Mesenteric fat pad (tissue), 1 donor: Measurements from ENCODE around the gene PCDH15. TPM values are rescaled to one million over a fixed set of nuclear protein-coding genes. Genes with fewer than 3 reads are reported as not detected.

ENCODE experiments used
- DNase-seq: peaks from one replicate; pipeline ENCODE4 v3.0.0-alpha.2; 2020; ENCODE audit warnings: low spot score
- total RNA-seq: library from RNA; stranded (reverse); fragmentation: NEBNext Ultra II Directional; extraction: Animal tissue kit (Norgen Biotek cat#: 25700); gene quantifications from one replicate; pipeline ENCODE4 v1.2.1, GENCODE V29; 2021
- donor health status: DM: yes; HTN: yes; CAD: no.

Gene PCDH15
- total RNA-seq, 1 donor from 2014 or later, result not detected

DNA sequence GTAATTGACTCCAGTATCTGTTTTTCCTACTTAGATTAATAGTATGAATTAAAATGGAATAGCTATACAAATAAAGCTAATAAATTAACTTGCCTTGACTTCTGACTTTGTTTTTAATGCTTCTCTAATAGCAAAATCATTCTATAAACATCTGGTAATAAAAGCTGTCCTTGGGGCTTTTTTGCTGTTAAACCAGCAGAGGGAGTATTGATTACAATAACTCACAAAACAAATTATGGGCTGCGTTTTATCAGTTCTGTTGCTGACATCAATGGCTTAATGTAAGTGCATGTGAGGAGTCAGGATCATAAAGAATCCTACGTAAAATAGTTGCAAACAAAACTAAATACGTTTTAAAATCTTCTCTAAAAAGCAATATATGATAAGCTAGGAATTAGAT, 667.8 kb downstream of the PCDH15 start:
- DNase-seq, result no peak

DNA sequence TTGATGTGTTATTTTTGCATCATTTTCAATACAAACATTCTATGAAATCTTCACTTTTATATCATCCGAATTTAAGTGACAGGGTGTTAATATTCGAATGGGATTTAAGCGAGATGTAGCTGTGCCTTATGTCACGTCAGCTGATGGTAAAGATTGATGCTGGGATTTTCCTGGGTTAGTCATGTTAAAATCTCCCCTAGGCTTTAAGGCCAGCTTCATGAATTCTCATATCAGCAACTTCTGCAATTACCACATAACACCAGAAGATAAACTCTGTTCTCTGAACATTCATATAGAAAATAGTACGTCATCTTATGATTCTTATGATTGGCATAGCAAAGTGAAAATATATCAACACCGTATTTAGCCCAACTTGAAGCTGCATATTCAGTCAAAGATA, 669.2 kb downstream of the PCDH15 start:
- DNase-seq, result no peak

DNA sequence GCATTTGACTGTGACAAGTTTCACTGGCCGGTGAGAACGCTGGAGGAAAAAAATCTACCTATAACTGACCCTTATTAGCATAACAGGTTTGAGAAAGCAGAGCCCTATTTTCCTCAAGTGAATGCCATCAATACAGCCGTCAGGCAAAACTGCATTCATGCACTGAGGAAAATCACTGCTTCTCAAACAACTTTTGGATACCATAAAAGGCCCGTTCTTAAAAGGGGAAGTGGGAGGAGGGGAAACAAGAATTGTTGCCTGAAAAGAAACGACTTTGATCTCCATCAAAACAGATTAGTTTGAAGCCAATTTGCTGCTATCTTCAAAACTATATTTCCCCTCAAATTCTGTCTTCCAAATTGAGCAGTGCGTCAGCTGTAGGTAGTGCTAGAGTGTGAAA, 670.6 kb downstream of the PCDH15 start:
- DNase-seq, result no peak

DNA sequence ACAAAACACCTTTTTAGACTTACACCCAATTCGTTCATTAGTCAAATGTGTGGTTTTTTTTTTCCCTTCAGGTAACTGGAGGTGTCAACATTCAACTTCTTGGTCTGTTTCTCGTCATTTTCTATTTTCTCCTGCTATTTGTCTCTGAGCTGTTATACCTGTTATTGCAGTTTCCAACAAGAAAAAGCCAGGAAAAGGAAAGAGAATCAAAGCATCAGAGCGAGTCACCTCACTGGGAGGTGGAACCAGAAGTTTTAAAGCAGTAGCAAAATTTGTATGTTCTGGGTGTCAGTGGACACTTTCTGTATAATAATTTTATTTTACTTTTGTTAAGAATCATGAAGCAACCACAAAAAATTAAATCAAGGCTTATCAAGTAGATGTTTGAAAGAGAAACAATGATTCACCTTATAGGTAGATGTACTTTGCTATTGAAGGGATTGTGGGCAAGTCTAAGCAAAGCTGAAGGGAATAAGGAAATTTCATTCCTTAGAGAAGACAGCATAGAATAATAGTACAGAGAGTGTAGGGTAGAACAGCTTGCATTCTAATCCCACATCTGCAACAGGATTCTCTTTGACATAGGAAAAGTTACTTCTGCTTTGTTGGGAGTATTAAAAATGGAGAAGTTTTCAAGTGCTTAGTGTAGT, 675.8 kb downstream of the PCDH15 start:
- no peak for DNase-seq

DNA sequence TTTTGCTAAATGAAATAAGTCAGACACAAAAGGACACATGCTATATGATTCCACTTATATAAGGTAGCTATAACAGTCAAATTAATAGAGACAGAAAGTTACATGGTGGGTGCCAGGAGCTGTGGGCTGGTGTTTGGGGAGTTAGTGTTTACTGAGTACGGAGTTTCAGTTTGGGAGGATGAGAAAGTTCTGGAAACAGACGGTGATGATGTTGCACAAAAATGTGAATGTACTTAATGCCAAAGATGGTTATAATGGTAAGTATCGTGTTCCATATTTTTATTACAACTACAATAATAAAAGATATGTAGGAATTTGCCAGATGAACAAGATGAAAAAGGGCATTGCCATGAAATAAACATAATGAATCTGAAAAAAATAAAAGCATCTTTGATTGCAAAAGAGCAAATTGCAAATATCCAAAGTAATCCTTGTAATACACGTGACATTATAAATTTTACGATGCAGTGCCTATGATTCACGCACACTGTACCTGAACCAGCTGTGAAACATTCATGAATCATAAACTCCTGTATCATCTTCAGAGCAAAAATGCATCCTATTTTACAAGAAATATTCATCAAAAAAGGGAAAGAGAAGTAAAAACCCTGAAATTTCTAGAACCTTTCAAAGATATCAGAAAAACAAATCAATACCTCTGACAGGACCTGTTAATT, 676.7 kb downstream of the PCDH15 start:
- DNase-seq, result no peak

DNA sequence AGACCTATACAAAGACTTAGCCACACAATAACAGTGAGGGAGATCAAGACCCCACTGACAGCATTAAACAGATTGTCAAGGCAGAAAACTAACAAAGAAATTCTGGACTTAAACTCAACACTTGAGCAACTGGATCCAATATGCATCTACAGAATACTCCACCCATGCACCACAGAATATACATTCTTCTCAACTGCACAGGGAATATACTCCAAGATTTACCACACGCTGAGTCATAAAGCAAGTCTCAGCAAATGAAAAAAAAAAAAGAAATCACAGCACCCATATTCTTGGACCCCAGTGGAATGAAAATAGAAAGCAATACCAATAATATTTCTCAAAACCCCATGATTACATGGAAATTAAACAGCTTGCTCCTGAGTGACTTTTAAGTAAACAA, 680.2 kb downstream of the PCDH15 start:
- no peak for DNase-seq

DNA sequence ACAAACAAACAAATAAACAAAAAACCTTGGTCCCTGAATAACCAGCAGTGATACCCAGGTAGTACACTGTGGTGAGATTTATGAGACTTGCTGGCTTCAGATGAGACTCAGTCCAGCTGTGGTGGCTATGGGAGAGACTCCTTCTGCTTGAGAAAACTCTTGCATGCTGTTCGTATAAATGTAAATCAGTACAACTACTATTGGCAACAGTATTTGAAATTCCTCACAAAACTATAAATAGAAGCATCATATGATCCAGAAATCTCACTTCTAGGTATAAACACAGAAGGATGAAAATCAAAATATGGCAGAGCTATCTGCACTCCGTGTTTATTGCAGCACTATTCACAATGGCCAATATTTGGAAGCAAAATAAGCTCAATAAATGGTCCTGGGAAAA, 692.1 kb downstream of the PCDH15 start:
- no peak for DNase-seq

DNA sequence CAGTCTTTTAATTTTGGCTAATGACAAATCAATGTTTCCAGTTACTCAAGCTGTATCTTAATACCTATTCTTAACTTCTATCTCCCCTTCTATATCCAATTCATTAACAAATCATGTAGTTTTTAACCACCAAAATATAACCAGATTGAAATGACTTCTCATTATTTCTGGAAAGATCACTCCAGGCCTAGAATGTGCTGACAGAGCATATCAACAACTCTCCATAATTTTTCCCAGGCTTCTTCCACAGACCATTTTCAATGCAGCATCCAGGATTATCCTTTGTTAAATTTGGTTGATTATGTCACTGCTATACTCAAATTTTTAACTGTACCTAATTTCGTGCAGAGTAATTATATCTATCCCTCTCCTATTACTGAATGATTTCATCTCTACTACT, 704.1 kb downstream of the PCDH15 start:
- no peak for DNase-seq

DNA sequence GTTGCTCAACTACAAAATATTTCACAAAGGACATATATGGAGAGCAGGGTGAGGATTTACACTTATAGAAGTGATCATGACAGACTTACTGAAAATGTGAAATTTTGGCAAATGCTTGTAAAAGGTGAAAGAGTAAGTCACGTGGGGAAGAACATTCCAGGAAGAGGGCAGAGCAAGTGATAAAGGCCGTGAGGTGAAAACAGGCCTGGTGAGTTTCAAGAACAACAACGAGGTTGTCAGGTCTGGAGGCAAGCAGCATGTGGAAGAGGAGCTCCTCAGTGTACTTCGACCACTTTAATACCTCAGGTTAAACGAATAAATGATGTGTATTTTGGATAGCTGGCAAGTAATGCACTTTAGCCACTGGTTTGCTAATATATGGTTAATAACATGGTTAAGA, 706.7 kb downstream of the PCDH15 start:
- no peak for DNase-seq

DNA sequence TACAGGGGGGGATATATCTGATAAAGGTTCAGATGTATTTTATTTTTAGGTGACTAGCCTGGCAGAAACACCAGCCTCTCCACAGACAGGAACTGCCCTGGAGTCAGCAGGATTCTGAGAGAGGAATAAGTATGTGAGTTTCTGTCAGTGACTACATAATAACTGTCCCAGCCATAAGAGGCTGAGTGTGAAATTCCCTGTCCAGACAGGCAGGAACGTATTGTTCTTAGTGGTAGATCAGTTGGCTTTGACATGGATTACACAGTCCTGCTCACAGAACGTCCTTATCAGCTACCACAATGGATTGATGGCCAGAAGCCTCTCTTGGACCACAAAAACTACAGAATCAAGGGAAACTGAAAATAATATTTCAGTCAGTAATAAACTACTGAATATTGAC, 709.8 kb downstream of the PCDH15 start:
- no peak for DNase-seq

DNA sequence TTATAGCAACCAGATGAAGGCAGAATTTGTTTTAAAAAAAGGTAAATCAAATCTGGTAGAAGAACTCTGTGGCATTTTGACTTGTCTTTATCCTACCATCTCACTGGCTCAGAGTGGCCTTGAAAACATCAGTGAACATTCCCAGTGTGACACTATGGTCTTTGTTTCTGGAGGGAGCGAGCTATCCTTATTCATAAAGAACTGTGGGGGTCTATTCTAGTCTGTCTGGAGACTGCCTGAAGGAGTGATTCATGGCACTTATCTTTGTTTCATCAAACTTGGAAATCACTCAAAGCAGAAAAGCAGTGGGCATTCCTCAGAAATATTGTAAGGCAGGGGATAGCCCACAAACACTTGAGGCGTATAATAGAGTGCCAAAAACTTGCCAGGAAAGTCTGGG, 719.1 kb downstream of the PCDH15 start:
- DNase-seq, result no peak

DNA sequence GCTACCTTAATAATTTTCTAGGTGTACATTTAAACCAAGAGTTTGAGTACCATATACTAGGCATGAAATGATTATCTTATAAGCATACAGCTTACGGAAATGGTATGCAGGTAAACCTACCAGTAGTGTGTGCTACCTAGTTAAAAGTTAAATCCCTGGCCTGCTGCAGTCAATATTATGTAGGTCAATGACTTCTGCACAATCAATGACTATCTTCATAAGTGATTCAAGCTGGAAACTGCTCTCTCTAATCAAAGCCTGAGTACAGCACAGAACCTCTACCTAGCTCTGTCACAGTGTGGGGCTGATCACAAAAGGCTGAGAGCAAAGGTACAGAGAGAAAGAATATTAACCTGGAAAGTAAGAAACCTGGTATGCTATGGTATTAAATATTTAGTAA, 733.7 kb downstream of the PCDH15 start:
- DNase-seq, result no peak

DNA sequence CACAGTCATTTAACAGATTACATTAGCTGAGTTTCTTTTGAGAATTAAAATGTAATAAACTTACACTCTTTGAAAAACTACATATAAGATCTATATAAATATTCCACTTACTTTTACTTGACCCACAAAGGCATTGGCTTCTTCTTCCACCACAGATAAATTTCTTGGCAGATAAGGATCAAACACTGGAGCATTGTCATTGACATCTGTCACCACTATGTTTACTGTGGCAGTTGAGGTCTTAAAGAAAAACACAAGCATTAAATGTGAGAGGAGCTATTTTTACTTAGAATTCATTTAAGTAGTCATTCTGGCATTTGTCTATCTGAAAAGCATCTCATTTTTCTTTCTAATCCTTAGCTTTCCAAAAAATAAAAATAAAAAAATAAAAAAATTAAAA, 734.4 kb downstream of the PCDH15 start:
- no peak for DNase-seq

DNA sequence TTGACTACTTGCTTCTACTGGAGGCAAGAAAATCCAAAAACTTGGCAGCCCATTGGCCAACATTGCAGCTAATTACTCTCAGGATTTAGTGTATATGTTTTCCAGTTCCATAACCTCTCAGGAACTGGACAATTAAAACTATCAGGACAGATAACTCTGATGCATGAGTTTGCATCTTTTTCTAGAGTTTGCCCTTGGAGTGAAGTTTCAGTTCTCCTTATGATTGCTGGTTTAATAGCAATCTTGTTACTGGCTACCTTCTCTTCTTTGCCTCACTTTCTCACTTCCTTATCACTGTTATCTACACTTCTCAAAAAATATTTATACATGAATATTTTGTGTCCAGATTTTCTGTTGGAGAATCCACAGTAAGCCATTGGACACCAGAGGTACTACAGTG, 735.9 kb downstream of the PCDH15 start:
- DNase-seq, result no peak

DNA sequence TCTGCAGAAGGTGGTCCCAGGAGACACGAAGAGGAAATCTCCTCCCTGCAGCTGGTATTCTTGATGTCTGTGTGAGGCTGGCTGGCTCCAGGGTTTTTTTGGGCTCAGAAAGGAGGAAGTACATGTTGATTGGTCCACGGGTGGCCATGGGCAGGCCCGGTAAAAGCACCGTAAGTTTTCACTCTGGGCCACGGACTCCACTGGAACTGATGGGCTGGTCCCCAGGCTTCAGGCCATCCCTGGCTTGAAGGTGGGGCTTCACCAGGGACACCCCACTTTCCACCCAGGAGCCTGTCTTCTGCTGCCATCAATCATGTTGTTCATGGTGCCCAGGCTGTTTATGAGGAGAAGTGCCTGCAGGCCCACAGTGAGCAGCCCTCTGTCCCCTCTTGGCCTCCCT, 736.8 kb downstream of the PCDH15 start:
- no peak for DNase-seq

DNA sequence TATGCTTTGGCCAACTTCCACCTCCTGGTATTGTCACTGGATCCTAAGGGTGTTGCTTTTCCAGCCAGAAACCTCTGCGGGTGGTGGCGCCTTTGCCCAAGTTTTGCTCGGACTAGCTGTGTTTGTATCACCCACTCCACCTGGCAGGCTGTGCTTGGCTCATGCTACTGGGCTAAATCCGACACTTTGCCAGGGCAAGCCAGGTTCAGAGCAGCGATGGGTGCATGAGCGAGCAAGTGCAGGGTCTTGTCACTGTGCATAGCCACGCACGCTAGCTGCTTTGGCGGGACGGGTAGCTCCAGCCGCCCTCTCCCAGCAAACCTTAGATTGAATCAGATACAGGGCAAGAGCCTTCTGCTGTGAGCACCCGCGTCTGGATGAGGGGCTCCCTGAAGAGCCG, 737.5 kb downstream of the PCDH15 start:
- no peak for DNase-seq

DNA sequence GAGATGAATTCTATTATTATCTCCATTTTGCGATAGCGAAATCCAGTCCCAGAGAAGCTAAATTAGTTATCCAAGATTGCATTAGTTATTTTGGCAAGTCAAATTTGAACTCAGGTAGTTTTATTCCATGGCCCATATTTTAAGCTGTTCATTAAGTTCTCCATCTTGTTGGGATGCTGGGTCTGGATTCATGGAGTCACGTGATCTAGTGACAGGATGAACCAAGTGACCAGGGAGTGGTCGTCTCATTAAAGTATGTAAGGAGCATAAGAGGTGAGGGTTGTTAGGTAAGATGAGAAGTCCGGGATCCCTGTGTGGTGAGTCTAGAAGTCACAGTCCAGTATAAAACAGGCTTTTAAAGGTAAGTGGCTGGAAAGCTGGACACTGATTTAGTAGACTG, 740.5 kb downstream of the PCDH15 start:
- DNase-seq, result no peak

DNA sequence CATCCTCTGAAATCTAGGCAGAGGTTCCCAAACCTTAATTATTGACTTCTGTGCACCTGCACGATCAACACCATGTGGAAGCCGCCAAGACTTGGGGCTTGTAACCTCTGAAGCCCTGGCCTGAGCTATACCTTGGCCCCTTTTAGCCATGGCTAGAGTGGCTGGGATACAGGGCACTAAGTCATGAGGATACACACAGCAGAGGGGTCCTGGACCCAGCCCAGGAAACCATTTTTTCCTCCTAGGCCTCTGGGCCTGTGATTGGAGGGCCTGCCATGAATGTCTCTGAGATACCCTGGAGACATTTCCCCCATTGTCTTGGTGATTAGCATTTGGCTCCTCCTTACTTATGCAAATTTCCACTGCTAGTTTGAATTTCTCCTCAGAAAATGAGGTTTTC, 743.7 kb downstream of the PCDH15 start:
- no peak for DNase-seq

DNA sequence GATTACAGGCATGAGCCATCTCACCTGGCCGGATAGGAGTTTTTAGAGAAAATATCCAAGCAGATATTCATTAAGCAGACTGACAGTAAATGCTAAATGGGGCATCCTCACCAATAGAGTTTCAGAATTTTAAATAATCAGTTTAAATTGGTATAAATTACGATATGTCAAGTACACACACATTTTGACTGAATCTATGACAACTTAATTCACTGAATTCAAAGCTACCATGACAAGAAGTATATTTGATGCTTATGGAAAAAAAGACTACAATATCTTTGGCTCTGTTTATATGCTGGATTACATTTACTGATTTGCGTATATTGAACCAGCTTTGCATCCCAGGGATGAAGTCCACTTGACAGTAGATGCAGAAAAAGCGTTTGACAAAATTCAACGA, 774.7 kb downstream of the PCDH15 start:
- DNase-seq, result no peak

DNA sequence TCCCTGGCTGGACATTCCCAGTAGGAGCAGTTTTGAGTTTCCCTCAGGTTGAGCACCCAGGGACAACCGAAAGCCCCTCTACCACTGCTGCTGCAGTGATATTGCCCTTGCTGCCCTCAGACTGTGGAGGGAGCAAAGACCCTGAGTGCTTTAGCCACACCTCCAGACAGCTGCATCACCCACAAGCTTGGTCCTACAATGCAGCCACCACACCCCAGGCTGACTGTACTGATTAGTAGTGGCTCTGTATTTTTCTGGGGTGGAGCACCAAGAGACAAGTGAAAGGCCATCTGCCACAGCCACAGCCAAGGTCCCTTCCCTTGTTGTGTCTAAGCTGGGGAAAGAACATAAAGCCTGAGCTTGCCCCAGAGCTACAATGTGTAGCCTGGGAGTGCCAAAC, 789.9 kb downstream of the PCDH15 start:
- no peak for DNase-seq

DNA sequence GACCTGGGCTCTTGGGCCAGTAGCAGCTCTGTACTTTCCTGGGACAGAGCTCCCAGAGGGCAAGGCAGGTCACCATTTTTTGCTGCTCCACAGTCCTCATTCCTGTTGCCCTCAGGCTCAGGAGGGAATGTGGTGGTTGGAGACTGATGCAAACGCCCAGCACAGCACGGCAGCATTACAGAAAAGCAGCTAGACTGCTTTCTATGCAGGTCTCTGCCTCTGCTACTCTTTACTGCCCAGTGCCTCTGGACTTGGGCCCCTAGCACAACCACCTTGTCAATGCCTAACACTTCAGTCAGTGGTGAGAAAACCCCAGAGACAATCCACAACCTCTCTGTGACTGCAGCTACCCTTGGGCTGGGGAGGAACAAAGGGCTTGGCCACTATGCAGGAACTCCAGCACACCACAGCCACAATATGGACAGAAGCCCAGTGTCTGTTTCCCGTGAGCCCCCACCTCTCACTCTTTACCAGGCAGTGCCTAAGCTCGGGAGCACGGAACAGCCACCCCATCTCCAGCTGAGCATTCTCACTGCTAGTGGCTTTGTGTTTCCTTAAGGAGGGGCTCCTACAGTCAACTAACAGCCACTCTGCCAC, 790.6 kb downstream of the PCDH15 start:
- no peak for DNase-seq

DNA sequence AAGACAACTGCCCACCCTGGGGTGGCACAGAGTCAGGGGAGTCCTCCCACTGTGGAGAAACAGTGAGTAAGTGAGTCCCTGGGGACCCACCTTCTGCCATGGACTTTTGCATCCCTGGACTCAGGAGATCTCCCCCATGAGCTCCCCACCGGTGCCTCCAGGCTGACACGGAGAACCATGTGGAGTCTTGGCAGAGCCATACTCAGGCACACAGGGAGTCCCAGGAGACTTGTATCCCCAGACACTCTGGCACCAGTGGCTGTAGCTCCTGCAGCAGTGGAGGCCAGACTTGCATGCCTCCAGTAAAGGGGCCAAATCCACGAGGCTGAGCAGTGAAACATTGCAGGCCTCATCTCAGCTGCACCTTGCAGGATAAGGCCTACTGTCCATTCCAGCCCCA, 791.4 kb downstream of the PCDH15 start:
- no peak for DNase-seq

DNA sequence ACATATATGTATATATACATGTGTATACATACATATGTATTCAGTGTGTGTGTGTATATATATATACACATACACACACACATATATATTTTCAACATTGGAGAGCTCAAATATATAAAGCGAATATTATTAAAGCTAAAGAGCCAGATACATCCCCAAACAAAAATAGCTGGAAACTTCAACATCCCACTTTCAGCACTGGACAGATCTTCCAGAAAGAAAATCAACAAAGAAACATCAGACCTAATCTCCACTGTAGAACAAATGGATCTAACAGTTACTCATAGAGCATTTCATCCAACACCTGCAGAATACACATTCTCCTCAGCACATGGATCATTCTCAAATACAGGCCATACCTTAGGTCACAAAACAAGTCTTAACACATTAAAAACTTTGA, 799.0 kb downstream of the PCDH15 start:
- no peak for DNase-seq
